SK-N-MC (cell line): ENCODE measurements around the gene COQ8B.

Source experiments
- EZH2 ChIP-seq: fragments of 200-600 bp; sonication (generic); IDR thresholded peaks from one replicate; pipeline ENCODE4 v1.6.1; 2017; ENCODE audit warnings: antibody characterized with exemption
- POLR2AphosphoS5 ChIP-seq: IDR thresholded peaks from 2 replicates; pipeline ENCODE4 v1.6.1; 2012; ENCODE audit warnings: mild to moderate bottlenecking, low read depth, low read length, borderline replicate concordance

- TF ChIP-seq EZH2 (no peak), POLR2AphosphoS5 (no peak)
Observed at GRCh38 chr19:40724855-40725254, 8.2 kb upstream of the COQ8B start.
